Thoracic aorta endothelial cell (primary cell): ENCODE measurements around the gene TMEM132E. TPM values are rescaled to one million over a fixed set of nuclear protein-coding genes. Genes with fewer than 3 reads are reported as not detected.

Experiments
- total RNA-seq: library from RNA; depleted of rRNA; stranded (reverse); fragments of >200 nt; gene quantifications from 2 replicates; pipeline ENCODE4 v1.2.3, GENCODE V29; 2012

Gene TMEM132E, protein sequence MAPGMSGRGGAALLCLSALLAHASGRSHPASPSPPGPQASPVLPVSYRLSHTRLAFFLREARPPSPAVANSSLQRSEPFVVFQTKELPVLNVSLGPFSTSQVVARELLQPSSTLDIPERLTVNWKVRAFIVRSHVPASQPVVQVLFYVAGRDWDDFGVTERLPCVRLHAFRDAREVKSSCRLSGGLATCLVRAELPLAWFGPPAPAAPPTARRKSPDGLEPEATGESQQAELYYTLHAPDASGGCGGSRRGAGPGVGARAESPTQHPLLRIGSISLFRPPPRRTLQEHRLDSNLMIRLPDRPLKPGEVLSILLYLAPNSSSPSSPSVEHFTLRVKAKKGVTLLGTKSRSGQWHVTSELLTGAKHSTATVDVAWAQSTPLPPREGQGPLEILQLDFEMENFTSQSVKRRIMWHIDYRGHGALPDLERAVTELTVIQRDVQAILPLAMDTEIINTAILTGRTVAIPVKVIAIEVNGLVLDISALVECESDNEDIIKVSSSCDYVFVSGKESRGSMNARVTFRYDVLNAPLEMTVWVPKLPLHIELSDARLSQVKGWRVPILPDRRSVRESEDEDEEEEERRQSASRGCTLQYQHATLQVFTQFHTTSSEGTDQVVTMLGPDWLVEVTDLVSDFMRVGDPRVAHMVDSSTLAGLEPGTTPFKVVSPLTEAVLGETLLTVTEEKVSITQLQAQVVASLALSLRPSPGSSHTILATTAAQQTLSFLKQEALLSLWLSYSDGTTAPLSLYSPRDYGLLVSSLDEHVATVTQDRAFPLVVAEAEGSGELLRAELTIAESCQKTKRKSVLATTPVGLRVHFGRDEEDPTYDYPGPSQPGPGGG (N-terminal part only)
- not detected in 2 replicates for total RNA-seq

GRCh38 chr17:34579017-34579946, at the start of gene TMEM132E:
TMEM132E (plus strand) TSS chr17:34579582; CDS start chr17:34581077, 1,495 bp downstream.

Other genes with a start within 250 kb of the TMEM132E start
- gene CCL13, start 223.1 kb upstream of the TMEM132E start, total RNA-seq = not detected in 2 replicates
- gene CCL1, start 216.3 kb upstream of the TMEM132E start, total RNA-seq = not detected in 2 replicates